Omental fat pad (tissue), 4 donors: ENCODE data around the gene USE1. TPM values are rescaled to one million over a fixed set of nuclear protein-coding genes. Genes with fewer than 3 reads are reported as not detected.

Experiments used
- ATAC-seq: fragments of 150-250 bp; one replicate; pipeline ENCODE4 v1.9.1; 2016; ENCODE audit warnings: mild to moderate bottlenecking, moderate library complexity; ENCODE audit not compliant: low FRiP score
- DNase-seq: peaks from one replicate; pipeline ENCODE4 v3.0.0-alpha.2; 2019; ENCODE audit warnings: low spot score
- CTCF ChIP-seq, 3 donors: fragments of 450-650 bp; IDR thresholded peaks; one replicate each; pipeline ENCODE4 v1.5.1; 2016 to 2017; ENCODE audit warnings: antibody characterized with exemption in 3 of 3, mild to moderate bottlenecking in 3 of 3, moderate library complexity in 2 of 3
- total RNA-seq, 4 donors: library from RNA; depleted of rRNA; stranded (reverse); fragments of >200 nt; gene quantifications; one replicate each; pipeline ENCODE4 v1.1.0, GENCODE V29; 2016

Gene USE1
- total RNA-seq, 4 donors from 2014 or later, result 14.5 to 22.3 (median 20.7) TPM

GRCh38 chr19:17242431-17243208 lies 27.5 kb downstream of the USE1 start:
- ATAC-seq, result no peak
- no peak for DNase-seq
- TF ChIP-seq CTCF (IDR thresholded peaks at IDR 0.05), result no peak

GRCh38 chr19:17243211-17243829 lies 28.2 kb downstream of the USE1 start:
- DNase-seq, result no peak
- no peak for ATAC-seq
- no peak for TF ChIP-seq CTCF (IDR thresholded peaks at IDR 0.05)

- no peak for TF ChIP-seq CTCF (IDR thresholded peaks at IDR 0.05)
- peak; percentile 16 for ATAC-seq
- no peak for DNase-seq
Measured at GRCh38 chr19:17243830-17244617, 28.9 kb downstream of the USE1 start.

GRCh38 chr19:17244618-17245534 lies 29.7 kb downstream of the USE1 start:
- no peak for TF ChIP-seq CTCF (IDR thresholded peaks at IDR 0.05)
- DNase-seq (no peak), ATAC-seq (no peak)

- ATAC-seq (no peak), DNase-seq (no peak)
- TF ChIP-seq CTCF (IDR thresholded peaks at IDR 0.05), result no peak
Measured at GRCh38 chr19:17245535-17245984, 30.4 kb downstream of the USE1 start, which contains the start of gene NR2F6. NR2F6 (minus strand) TSS chr19:17245919; CDS start chr19:17245220, 699 bp downstream.
